TTC549 (cell line): ENCODE data around the gene PRCP.

Experiments
- FAIRE-seq: peaks from 2 replicates; lab custom pipeline; 2012; peaks lifted over from hg19 to GRCh38; lab: Jason Lieb, UNC

The PRCP gene

DNA sequence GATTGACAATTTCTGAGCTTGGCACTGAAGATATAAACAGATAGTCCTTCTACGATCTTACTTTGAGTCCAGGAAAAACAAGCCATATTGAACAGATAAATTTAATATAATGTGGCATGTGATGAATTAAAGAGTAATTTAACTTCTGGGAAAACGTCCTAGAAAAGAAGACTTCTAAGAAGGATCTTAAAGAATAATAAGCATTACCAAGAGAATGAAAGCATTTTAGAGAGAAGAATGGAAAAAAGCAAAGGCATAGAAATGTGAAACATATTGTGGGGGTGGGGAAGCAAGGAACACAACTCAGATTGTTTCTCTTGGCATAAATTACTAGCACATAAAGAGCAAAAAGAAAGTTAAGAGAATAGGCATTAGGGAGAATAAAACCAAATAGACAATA, 6.7 kb upstream of the PRCP start:
- no peak for FAIRE-seq

DNA sequence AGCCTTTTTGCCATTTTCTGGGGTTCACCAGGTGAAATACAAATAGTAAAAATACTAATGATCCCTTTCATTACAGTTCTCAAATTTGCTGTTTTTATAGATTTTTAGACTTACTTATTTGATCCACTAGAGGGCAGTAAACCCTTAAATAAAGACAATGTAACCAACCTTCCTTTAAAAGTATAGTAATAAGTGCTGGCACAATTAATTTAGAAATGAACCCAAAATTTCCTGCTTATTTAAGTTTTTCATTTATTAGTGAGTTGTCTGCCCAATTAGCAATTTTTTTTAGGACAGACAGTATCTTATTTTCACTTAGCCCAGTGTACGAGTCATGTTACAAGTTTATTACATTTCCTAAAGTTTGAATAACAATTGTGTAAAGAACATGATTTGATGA, 6.0 kb upstream of the PRCP start:
- peak; percentile 83 for FAIRE-seq

DNA sequence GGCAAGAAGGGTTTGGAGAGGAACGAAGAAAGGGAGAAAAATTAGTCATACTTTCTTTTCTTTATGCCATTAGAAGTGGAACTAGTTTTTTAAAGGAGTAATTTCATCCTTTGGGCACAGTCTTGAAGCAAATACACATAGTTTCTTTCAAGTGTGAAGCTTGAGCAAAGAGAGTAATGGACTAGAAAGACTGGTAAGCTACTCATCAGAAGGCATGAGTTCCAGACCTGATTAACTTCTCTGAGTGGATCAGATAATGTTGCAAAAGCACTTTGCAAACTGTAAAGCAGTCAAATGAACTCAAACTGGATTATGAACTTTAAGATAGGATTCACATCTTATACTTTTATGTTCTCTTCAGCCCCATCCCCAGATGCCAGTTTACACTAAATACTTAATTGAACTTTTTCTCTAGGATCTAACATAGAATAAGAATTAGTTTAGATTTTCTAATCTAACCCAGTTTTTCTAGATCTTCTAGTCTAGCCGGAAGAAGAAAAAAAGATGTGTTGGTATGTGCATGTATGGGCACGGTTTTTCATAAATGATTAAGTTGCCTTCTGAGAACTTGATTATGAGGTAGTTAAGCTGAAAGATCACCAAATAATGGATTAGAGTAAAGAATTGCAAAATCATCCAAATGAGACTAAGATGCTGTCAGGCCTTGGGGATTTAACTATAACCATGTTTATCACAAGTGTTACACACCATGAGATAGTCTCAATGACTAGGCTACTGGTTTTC, 3.8 kb upstream of the PRCP start:
- FAIRE-seq = no peak

DNA sequence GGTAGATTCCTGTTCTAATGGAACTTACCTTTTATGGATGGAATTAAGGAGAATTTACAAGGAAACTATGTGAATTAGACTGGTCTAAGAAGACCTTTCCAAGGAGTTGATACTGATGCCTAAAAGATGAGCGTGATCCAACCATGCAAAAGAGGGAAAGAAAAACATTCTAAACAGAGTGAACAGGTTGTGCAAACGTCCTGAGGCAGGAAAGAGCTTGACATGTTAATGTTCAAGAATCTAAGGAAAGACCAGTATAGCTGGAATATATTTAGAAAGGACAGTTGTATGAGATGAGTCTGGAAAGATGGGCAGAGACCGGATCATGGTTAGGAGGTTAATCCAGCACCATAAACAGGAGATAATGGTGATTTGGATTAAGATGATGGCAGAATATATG, 2.6 kb upstream of the PRCP start:
- no peak for FAIRE-seq

DNA sequence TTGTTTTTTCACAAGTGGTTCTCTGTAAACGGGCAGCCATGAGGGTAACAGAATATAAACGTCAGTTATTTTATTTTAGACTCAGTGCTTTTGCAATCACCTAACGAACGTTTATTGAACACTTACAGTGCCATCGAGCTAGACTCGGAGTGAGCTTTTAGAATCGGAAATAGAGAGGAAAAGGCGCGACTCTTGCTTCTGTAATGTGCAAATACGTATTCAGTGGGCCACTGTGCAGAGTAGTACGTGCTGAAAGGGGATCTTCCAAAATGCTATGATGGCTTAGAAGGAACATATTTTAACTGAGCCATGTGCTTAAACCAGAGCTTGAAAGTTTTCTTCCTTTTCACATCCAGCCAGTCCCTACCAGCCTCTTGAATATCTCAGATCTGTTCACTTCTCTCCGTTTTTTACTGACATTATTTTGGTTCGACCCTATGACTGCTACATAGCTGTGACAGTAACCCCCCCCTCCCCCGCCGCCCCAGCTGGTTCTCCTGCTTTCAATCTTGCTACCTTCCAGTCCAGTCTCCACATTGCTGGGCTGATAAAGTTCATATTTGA, 1.8 kb upstream of the PRCP start:
- FAIRE-seq = no peak

DNA sequence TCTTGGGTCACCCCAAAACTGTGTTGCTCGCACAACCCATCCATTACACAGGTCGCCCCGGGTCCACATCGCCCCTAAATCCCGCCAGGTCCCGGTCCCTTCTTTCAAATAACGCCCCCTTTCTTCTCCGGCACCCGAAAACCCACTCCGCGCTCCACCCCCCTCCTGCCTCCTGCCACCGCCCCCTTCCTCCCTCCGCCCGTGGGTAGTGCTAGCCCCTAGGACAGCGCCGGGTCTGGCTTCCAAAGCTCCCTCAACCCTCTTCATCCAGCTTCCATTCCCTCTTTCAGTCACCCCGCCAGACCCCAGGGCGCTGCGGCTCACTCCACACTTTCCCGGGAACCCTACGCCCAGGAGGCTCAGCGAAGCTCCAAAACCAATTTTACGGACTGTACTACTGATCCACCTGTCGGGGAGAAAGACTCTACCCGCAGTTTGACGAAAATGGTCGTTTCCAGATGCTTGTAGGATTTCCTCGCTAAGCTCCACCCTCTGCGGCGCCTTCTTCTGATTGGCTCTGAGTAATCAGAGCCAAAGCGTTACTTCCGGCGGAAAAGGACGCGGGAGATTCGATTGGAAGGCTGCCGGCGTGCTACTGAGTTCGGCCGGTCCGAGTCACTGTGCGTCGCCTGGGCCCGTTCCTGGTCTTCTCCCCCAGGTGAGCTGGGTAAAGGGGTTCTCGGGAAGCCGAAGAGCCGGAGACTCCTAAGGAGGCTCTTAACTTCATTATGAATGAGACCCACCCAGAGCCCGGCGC, 1.1 kb upstream of the PRCP start, which contains the start of gene DDIAS:
DDIAS (plus strand) TSS at position 572 of the 757 bp plus-strand sequence. CDS start 13,003 bp downstream, outside the sequence.
- peak; percentile 88 for FAIRE-seq

DNA sequence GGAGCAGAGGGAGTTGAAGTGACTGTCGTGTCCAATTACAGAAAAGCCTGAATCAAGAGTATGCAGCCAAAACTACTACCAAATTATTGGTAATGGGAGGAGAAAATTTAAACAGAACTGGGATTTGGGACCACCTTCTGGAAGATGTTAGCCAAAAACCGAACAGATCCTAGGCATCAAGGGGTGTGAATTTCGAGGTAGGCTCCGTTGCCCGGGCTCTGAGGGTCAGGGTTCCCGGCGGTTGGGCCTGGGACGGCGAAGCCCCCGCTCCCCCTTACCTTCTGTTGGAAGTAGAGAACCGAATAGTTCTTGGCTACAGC, 313 bp downstream of the PRCP start:
- FAIRE-seq = no peak

DNA sequence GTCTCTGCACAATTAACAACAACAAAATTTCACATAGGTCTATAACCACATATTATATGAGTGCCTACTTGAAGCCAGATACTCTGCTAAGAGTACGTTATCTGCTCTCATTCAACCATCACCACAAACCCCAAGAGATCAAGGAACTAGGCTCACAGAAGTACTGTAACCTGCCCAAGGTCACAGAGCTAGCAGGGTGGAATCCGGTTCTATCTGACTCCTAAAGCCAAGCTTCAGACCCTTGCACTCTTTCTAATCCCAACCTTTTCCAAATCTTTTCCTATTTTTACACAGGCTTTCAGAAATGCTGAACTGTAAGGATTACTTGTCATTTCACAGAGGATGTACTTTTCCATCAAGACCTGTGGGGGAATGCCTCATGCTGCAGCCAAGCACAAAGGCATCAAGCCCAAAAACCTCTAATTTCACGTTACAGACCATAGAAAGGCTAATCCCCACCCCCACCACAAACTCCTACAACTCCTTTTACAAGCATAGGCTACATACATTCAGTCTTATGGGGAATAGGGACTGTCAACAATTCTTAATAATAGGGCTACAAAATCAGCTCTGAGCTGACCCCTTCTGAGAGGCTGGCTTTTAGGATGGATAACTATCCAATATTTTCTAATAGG, 927 bp downstream of the PRCP start:
- FAIRE-seq = no peak

DNA sequence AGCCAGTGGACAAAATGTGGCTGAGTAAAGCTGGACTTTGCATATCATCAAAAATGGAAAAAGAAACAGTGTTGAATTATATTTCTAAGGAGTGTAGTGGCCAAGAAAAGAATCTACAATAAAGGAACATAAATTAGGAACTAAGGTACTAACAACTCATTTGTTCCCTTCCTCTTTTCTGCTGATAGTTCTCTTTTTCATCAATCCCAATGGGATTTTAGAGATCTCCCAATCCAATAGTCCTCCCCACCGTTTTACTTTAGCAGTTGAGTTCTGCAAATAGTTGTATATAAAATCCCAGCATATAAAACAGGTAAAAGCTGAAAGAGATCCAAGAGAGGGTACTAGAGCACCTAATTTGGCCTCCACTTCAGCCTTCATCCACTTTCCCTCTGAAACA, 2.0 kb downstream of the PRCP start:
- FAIRE-seq = no peak

DNA sequence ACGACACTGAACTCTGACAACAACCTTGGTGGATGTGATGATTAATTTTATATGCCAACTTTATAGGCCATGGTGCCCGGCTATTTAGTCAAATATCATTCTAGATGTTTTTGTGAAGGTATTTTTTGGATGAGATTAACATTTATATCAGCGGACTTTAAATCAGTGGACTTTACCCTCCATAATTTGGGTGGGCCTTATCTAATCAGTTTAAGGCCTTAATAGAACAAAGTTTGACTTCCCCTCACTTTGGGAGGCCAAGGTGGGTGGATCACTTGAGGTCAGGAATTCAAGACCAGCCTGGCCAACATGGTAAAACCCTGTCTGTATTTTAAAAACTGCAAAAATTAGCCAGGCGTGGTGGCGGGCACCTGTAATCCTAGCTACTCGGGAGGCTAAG, 4.0 kb downstream of the PRCP start:
- no peak for FAIRE-seq

DNA sequence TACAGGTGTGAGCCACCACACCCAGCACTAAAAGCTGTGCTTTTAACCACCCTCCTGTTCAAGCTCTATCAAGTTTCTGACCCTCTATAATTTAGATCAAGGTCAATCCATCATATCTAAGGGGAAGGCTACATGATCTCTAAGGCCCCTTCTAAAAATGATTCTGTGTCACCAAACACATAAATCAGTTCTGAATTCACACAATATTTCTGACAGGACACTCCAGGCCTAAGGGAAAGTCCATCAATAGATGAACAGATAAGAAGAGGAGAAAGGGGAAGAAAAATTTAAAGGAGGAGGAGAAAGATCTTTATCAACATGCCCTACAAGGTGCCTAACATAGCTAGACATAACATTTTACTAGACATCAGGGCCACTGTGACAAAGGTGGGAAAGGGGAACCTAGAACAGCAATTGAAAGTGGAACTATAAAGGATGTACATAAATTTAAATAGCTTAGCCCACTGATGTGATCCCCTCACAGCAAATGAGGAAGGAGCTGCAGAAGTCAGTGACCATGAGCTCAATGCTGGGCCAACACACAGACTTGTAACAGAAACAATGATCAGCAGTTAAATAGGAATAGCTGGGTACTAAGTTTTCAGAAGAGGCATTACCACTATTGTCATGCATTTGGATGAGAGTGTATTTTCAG, 4.7 kb downstream of the PRCP start:
- no peak for FAIRE-seq

DNA sequence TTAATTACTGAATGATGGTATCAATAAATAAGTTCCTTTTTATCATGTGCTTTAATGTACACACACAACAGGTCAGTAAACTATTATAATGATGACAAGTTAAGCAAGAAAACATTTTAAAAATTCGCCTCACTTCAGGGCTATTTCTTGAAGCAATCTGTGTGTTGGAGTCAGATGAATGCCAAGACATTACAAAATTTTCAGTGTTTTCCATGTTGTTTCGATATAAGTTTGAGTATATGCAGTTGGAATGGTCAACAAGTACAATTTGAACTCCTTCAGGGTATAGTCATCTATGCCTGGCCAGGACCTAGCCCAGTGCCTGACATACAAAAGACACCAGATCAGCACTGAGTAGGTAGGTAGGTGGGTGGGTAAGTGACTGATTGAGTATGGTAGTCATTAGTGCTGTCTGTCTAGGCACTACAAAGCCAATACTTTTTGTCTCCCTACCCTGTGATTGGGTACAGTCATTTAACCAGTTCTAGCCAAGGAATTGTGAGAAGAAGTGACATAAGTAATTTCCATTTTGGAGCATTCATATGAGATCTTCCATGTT, 7.5 kb downstream of the PRCP start:
- no peak for FAIRE-seq

DNA sequence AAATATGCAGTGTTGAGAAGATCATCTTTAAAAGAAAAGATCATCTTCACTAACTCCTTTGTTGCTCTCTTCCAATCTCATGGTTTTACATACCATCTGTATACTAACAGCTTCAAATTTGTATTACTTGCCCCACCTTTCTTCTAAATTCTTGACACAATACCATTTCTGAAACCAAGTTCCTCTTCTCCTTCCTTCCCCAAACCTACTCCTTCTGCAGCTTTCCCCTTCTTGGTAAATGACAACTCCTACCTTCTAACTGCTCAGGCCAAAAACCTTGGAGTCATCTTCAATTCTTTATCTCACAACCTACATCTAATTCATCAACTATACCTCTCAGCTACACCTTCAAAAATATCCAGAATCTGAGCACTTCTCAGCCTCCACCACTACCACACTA, 9.3 kb downstream of the PRCP start:
- no peak for FAIRE-seq

DNA sequence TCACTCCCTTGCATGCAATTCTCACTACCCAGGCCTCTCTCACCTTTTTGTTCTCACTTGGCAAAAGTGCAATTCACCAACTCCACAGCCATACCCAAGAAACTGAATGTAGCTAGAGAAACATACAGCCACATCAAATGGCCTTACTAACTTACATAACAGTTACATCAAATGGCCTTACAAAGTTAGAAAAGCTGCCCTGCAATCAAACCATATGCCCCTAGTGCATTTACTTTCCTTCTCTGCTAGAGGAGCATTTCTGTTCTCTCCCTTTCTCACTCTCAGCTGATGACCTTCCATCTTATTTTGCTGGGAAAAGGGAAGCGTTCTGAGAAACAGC, 10.3 kb downstream of the PRCP start:
- FAIRE-seq = no peak

DNA sequence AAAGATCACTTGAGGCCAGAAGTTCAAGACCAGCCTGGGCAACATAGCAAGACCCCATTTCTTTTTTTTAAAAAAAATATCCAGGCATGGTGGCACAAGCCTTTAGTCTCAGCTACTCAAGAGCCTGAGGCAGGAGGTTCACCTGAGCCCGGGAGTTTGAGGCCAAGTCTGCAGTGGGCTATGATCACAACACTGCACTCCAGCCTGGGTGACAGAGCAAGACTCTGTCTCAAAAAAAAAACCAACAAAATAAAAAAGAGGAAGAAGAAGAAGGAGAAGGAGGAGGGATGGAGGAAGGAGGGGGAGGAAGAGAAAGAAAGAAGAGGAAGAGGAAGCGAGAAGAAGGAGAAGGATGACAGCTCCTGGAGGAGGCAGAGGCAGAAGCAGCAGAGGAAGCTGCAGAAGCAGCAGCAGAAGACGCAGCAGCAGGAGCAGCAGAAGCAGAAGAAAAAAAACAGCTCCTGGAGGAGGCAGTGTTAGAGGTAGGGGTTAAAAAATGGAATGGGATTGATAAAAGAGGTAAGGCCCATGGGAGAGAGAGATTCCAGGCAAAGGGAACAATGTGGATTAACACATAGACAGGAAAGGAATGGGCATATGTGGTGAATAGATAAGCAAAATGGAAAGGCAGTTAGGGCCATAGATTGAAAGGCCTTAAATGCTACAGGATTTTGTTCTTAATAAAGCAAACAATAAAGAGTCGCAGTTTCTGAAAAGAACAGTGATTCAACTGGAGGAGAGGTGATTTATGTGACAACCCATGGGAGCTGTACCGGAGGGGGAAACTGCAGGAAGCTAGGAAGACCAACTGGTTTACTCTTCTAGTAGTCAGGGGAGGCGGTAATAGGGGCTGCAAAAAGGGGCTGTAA, 10.9 kb downstream of the PRCP start:
- no peak for FAIRE-seq

DNA sequence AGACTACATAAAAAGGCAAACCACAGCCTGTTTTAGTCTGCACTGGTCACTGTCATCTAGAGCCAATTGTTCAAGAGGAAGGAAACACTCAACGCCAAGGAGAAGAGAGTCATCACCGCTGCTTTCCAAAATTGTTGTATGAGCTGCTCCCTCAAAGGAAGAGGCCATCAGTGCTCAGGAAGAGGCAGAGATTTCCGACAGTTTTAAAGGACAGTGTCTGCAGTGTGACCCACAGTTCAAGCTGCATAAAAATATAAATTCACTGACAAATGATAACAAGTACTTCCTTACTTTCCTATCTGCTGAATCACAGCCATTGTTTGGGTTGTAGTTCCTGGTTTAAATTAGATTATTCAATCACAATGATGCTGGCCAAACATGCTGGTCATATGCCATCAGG, 16.4 kb downstream of the PRCP start:
- no peak for FAIRE-seq

DNA sequence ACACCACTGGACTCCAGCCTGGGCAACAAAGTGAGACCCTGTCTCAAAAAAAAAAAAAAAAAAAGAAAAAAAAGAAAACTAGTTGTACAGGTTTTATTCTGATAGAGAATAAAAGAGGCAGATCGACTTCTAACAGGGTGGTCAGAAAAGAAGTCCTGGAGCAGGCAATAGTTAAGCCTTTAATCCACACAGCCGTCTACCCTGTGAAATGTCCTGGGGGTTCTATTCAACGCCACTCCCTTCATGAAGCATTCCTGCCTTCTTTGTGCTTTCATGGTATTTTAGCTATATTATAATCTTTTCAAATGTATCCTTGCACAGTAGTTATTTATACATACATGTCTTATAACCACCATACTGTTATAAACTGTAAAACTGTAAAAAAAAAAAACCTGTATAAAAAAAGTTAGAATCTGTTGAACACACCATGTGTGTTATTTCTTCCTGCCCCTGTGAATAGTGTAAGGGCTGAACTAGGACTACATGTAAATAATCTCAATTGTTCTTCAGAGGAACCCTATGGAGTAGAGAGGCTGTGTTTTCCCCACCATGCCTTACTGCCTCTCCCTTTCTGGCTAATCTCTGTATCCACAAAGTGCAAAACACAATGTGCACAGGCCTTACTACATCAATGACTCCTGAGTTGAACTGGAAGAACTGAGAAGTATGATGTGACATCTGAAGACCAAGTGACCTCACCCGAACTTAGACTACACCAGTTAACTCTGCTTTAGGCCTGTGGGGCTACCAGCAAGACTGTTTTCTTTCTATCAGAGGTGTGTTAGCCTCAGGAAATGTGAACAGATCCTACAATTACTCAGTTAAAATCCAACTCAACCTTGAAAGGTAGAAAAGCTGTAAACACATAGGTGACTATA, 25.3 kb downstream of the PRCP start:
- no peak for FAIRE-seq

DNA sequence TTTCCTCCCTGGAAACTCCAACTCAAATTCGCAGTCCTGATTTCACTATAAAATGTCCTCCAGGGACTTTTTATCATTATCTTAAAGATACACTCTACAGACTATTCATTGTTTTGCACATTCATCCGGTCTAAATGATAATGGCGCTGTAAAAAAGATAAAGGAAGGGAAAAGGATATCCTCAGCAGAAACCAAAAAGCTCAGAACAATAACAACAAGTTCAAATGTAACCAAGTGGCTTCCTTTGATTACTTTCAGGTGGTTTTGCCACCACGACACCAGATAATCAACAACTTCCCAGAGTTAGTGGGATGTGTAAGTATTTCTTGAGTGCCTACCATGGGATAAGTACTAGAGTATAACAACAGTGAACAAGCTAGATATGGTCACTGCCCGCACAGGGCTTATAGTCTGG, 26.3 kb downstream of the PRCP start:
- FAIRE-seq = no peak

DNA sequence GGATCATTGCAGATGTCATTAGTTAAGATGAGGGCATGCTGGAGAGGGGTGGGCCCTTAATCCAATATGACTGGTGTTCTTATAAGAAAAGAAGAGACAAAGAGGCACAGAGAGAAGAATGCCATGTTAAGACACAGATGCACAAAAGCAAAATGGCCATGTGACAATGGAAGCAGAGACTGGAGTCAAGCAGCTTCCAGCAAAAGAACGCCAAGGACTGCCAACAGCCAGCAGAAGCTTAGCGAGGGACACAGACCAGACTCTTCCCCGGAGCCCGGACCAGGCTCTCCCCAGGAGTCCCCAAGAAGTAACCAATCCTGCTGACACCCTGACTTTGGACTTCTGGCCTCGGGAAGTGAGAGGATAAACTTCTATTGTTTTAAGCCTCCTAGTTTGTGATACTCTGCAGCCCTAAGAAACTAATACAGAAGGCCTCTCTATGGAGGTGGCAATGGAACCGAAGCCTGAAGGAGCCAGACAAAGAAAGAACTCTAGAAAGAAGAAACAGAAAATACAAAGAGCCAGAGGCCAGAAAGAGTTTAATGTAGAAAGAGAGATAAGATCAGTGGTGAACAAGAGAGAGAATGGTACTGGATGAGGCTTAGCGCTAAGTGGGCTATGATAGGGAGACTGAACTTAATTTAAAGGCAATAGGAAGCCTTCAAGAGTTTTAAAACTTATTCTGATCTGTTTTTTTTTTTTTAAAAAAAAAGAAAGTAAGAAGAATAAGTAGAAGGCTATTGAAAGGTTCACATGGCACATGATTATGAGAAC, 27.7 kb downstream of the PRCP start:
- no peak for FAIRE-seq

DNA sequence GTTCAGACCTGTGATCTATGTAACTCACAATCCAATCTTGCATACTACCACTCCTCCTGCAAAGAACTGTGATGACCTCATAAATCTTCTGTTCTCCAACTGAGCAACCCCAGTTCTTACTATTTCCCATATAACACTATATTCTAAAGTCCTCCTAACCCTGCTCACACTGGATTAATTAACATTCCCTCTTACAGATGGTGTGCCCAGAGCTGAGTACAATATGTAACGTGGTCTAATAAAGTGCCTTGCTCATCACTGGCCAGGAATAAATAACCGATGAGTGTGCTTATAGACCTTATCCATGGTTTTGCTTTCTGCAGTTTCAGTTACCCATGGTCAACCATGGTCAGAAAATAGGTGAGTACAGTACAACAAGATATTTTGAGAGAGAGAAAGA, 28.6 kb downstream of the PRCP start:
- FAIRE-seq = no peak
